NCI-H2107 treated with DMSO at 0.1 percent for 48 hours (cell line): ENCODE data around the gene ZNF771.
"Not testable (repeated sequence)": the region's sequence is repeated elsewhere in the genome, so short reads cannot be mapped to it uniquely, and the experiment has no call there.

Experiments used
- DNase-seq: peaks from one replicate; lab custom pipeline; 2025; ENCODE audit not compliant: unreplicated experiment; lab: John Stamatoyannopoulos, UW

Gene ZNF771

DNA sequence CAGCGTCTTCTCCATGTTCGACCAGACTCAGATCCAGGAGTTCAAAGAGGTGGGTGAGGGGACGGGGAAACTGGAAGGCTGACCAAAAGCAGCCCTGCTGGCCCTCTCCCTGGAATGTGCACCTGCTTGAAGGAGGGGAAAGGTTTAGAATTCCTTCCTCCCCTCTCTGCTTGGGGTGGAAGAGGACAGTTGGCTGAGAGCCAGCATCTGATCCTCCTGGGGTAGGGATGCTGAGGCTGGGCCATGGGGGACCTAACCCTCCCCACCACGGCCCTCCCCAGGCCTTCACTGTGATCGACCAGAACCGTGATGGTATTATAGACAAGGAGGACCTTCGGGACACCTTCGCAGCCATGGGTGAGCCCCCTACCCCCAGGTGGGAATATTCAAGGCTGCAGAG lies 31.5 kb upstream of the ZNF771 start:
- no peak for DNase-seq

DNA sequence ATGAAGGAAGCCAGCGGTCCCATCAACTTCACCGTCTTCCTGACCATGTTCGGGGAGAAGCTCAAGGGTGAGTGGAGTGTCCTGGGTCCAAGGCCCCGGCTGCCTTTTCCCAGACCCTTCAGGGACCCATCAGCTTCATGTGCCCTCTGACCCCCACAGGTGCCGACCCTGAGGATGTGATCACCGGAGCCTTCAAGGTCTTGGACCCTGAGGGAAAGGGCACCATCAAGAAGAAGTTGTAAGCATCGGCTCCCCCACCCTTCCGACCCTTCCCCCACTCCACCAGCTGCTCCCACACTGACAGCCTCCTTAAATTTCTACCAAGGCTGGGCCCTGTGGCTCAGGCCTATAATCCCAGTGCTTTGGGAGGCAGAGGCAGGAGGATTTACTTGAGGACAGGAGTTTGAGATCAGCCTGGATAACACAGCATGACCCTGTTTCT lies 30.9 kb upstream of the ZNF771 start:
- no peak for DNase-seq

- DNase-seq = no peak
Measured at GRCh38 chr16:30377050-30377811, 30.2 kb upstream of the ZNF771 start.

GRCh38 chr16:30377812-30378235 lies 29.6 kb upstream of the ZNF771 start:
- peak; percentile 73 for DNase-seq

GRCh38 chr16:30378236-30379157 lies 28.9 kb upstream of the ZNF771 start:
- peak; percentile 73 for DNase-seq

GRCh38 chr16:30379158-30379783 lies 28.1 kb upstream of the ZNF771 start:
- DNase-seq = no peak

DNA sequence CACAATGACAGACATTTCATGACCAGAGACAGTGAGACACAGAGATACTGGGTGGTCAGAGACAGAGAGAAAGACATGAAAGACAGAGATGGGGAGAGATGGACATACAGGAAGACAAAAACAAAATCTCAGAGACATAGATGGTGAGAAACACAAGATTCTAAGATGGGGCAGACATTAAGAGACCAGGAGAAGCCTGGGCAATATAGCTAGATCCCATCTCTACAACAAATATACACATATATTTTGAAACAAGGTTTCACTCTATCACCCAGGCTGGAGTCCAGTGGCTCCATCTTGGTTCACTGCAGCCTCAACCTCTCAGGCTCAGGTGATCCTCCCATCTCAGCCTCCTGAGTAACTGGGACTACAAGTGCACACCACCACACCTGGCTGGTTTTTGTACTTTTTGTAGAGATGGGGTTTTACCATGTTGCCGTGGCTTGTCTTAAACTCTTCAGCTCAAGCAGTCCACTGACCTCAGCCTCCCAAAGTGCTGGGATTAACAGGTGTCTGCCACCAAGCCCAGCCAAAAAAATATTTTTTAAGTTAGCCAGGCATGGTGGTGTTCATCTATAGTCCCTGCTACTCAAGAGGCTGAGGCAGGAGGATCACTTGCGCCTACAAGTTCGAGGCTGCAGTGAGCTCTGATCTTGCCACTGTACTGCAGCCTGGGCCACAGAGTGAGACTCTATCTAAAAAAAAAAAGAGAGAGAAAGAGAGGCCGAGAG lies 27.2 kb upstream of the ZNF771 start:
- no peak for DNase-seq

GRCh38 chr16:30380803-30381208 lies 26.6 kb upstream of the ZNF771 start:
- DNase-seq = no peak

- no peak for DNase-seq
Measured at GRCh38 chr16:30381291-30382041, 25.9 kb upstream of the ZNF771 start.

- DNase-seq = no peak
Measured at GRCh38 chr16:30382111-30382881, 25.1 kb upstream of the ZNF771 start, which contains the start of gene SEPTIN1. Gene SEPTIN1, minus strand, starts transcription at chr16:30382561. Its CDS starts 19 bp downstream, at chr16:30382542.

- DNase-seq = no peak
Measured at GRCh38 chr16:30383521-30383920, 23.9 kb upstream of the ZNF771 start.

- no peak for DNase-seq
Measured at GRCh38 chr16:30394592-30395154, 12.7 kb upstream of the ZNF771 start.

DNA sequence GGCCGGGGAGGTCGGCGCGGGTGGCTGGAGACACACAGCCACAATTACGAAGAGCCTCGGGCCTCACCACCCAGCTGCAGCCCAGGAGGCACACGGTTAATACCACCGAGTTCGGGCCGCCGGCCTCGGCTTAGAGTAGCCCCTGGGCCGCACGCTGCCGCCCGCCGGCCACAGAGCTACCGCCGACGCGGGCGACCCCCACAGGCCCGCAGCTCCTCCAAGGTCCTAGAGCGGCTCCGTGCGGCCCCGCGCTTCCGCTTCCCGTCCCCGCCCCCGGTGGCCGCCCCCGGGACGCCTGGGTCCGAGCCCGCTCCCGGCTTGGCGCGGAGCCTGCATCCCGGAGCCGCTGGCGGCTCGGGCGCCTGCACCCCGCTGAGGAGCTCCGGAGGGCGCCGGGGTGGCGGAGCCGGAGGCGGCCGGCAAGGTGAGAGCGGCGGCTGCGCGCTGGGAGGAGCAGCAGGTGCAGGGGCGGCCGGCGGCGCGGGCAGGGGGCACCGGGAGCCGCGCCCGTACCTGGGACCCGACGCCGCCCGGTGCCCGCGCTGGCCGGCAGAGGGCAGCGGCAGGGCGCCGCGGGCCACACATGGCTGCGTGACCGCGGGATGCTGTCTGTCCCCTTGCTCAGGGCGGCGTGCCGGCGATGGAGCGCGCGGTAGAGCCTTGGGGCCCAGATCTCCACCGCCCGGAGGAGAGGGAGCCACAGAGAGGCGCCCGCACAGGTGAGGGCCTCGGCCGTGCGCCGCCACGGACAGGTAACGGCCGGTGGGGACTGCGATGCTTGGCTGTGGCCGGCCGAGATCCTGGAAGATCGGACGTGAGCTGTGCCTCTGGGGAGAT lies 12.0 kb upstream of the ZNF771 start, which contains the start of gene ZNF48:
Gene ZNF48, plus strand, starts transcription at position 266 of the 837 bp plus-strand sequence. Its CDS starts 375 bp downstream, at position 641.
- DNase-seq = peak; percentile 78

DNA sequence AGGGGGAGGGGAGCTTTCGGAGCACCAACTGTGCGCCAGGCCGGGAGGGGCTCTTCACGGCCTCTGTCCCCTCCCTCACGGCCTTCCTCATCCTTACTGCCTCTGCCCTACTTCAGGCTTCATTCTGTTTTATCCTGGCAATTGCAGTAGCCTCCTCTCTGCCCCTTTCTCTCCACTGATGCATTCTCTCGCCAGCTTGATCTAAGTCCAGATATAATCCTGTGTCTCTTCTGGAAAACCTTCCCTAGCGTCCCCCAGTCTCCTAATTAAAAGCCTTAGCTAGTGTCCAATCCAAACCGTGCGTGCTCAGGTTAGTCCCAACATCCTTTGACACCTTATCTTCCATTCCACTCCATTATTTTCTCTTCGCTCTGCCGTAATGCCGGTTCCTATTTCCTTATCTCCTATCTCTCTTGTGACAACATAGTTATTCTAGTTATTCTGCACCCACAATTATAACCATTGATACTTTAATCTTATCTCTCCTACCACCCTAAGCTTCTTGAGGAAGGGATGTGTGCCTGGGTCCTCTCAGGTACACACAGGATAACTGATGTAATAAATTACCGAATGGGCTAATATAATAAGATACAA lies 11.3 kb upstream of the ZNF771 start:
- DNase-seq = no peak

- not testable (repeated sequence) for DNase-seq
Measured at GRCh38 chr16:30396627-30397026, 10.8 kb upstream of the ZNF771 start.

- no peak for DNase-seq
Measured at GRCh38 chr16:30397056-30397455, 10.3 kb upstream of the ZNF771 start.
